GM20000 (cell line): ENCODE measurements around the gene METTL16.

Source experiments
- DNase-seq: peaks from one replicate; pipeline ENCODE4 v3.0.0; 2012; ENCODE audit warnings: low spot score
- CTCF ChIP-seq: IDR thresholded peaks from 2 replicates; pipeline ENCODE4 v1.5.1; 2012; ENCODE audit warnings: mild to moderate bottlenecking, control low read depth; ENCODE audit errors: extremely low read depth, missing control alignments

The METTL16 gene

GRCh38 chr17:2435181-2435741, 76.4 kb downstream of the METTL16 start:
- no peak for DNase-seq
- no peak for TF ChIP-seq CTCF

- no peak for DNase-seq
- no peak for TF ChIP-seq CTCF
These were observed 78.0 kb downstream of the METTL16 start for GRCh38 chr17:2433696-2434095.

- no peak for DNase-seq
- no peak for TF ChIP-seq CTCF
These were observed 83.8 kb downstream of the METTL16 start for GRCh38 chr17:2427910-2428309.

GRCh38 chr17:2427215-2427614, 84.5 kb downstream of the METTL16 start:
- no peak for TF ChIP-seq CTCF
- no peak for DNase-seq

- no peak for DNase-seq
- TF ChIP-seq CTCF, result no peak
These were observed 88.4 kb downstream of the METTL16 start for GRCh38 chr17:2423271-2423670.

- no peak for DNase-seq
- no peak for TF ChIP-seq CTCF
These were observed 90.2 kb downstream of the METTL16 start for GRCh38 chr17:2421315-2422147.

GRCh38 chr17:2420176-2420575, 91.5 kb downstream of the METTL16 start:
- DNase-seq, result no peak
- no peak for TF ChIP-seq CTCF
